Measurements from ENCODE around the gene OR13H1. TPM values are rescaled to one million over a fixed set of nuclear protein-coding genes. Genes with fewer than 3 reads are reported as not detected.

Gene OR13H1
- total and polyA plus RNA-seq, 4 donors: not detected

DNA sequence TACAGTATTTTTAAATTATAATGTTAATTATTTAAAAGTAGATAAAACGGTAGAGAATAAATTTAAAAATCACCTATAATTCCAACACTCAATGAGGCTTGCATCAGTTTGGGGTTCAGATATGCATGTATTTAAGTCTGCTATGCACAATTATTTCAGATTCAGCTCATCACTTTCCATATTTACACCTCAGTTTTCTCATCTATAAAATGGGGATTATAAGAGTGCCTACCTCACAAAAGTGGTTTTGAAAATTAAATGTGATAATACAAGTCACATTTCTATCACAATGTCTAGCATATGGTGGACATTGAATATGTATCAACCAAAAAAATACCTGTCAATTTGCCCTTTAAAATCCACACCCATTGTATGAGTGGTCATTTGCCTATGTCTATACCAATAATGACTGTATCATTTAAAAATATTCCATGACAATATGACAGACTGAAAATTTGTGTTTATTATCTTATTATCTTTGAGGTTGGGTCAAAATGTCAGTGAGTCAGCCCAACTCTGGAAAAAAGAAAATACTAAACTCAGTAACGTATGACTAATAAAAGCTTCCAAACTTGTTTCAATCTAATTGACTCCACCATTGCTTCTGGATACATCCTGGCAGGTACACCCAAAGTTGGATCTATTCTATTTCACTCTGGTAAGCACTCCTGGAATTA lies 20.8 kb downstream of the OR13H1 start:
- no peak for TF ChIP-seq CTCF (IDR thresholded peaks at IDR 0.05; ENCODE audit: low read depth, low read length, missing input control)
- TF ChIP-seq HNF4A (conservative IDR thresholded peaks at IDR 0.05): no peak
- TF ChIP-seq, protein P1, sequence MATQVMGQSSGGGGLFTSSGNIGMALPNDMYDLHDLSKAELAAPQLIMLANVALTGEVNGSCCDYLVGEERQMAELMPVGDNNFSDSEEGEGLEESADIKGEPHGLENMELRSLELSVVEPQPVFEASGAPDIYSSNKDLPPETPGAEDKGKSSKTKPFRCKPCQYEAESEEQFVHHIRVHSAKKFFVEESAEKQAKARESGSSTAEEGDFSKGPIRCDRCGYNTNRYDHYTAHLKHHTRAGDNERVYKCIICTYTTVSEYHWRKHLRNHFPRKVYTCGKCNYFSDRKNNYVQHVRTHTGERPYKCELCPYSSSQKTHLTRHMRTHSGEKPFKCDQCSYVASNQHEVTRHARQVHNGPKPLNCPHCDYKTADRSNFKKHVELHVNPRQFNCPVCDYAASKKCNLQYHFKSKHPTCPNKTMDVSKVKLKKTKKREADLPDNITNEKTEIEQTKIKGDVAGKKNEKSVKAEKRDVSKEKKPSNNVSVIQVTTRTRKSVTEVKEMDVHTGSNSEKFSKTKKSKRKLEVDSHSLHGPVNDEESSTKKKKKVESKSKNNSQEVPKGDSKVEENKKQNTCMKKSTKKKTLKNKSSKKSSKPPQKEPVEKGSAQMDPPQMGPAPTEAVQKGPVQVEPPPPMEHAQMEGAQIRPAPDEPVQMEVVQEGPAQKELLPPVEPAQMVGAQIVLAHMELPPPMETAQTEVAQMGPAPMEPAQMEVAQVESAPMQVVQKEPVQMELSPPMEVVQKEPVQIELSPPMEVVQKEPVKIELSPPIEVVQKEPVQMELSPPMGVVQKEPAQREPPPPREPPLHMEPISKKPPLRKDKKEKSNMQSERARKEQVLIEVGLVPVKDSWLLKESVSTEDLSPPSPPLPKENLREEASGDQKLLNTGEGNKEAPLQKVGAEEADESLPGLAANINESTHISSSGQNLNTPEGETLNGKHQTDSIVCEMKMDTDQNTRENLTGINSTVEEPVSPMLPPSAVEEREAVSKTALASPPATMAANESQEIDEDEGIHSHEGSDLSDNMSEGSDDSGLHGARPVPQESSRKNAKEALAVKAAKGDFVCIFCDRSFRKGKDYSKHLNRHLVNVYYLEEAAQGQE (IDR thresholded peaks at IDR 0.05): no peak
- no peak for TF ChIP-seq GABPA (IDR thresholded peaks at IDR 0.05 in 1 of 2, conservative IDR thresholded peaks at IDR 0.05 in 1 of 2)
- no peak for TF ChIP-seq ZBTB33 (IDR thresholded peaks at IDR 0.05)
- no peak for TF ChIP-seq RAD21 (IDR thresholded peaks at IDR 0.05)
- Histone ChIP-seq H3K4me3 (ENCODE audit: low read depth in 1 of 3, low read length in 3 of 3) (no peak overlapping the region), H3K4me1 (ENCODE audit: control insufficient read depth in 4 of 4, insufficient read depth in 4 of 4, low read length in 3 of 4) (no peaks in the 10 kb centered on the region)

GRCh38 chrX:131565909-131566308 lies 22.0 kb downstream of the OR13H1 start:
- no peaks in the 10 kb centered on the region for H3K36me3 ChIP-seq (ENCODE audit: control insufficient read depth in 4 of 4, insufficient read depth in 3 of 4, low read depth in 1 of 4, low read length in 3 of 4)
- H3K9ac ChIP-seq (ENCODE audit: low read depth in 1 of 2, low read length in 2 of 2): no peak overlapping the region
- H3K4me3 ChIP-seq (ENCODE audit: low read depth in 1 of 3, low read length in 3 of 3): no peak overlapping the region
- H3K27me3 ChIP-seq (ENCODE audit: control insufficient read depth in 4 of 4, insufficient read depth in 4 of 4, low read length in 3 of 4): no peaks in the 10 kb centered on the region
- no peak overlapping the region for H3K27ac ChIP-seq (ENCODE audit: low read depth in 1 of 2, low read length in 2 of 2)
- no peaks in the 10 kb centered on the region for H3K9me3 ChIP-seq (ENCODE audit: control insufficient read depth in 4 of 4, low read length in 3 of 4)
- WGBS: 33% methylated on average over 4 of the region's 4 CpGs
- DNase-seq (ENCODE audit: low spot score): no peak
- TF ChIP-seq SP1 (IDR thresholded peaks at IDR 0.05) (no peak), MAX (IDR thresholded peaks at IDR 0.05) (no peak), FOXA1 (IDR thresholded peaks at IDR 0.05) (no peak), CTCF (IDR thresholded peaks at IDR 0.05; ENCODE audit: low read depth, low read length, missing input control) (no peak), FOXA2 (IDR thresholded peaks at IDR 0.05) (no peak), NR2F2 (IDR thresholded peaks at IDR 0.05) (no peak), JUND (IDR thresholded peaks at IDR 0.05) (no peak), ZBTB33 (IDR thresholded peaks at IDR 0.05) (no peak), RAD21 (IDR thresholded peaks at IDR 0.05) (no peak), GABPA (IDR thresholded peaks at IDR 0.05 in 1 of 2, conservative IDR thresholded peaks at IDR 0.05 in 1 of 2) (no peak), HNF4A (conservative IDR thresholded peaks at IDR 0.05) (no peak), TAF1 (conservative IDR thresholded peaks at IDR 0.05) (no peak)
- TF ChIP-seq, protein P2, sequence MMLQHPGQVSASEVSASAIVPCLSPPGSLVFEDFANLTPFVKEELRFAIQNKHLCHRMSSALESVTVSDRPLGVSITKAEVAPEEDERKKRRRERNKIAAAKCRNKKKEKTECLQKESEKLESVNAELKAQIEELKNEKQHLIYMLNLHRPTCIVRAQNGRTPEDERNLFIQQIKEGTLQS (IDR thresholded peaks at IDR 0.05): no peak
- no peaks in the 10 kb centered on the region for H3K4me1 ChIP-seq (ENCODE audit: control insufficient read depth in 4 of 4, insufficient read depth in 4 of 4, low read length in 3 of 4)

More for the DNA sequence above, 20.8 kb downstream of the OR13H1 start:
- no peak for DNase-seq (ENCODE audit: low spot score)
- Histone ChIP-seq H3K9ac (ENCODE audit: low read depth in 1 of 2, low read length in 2 of 2) (no peak overlapping the region), H3K36me3 (ENCODE audit: control insufficient read depth in 4 of 4, insufficient read depth in 3 of 4, low read depth in 1 of 4, low read length in 3 of 4) (no peaks in the 10 kb centered on the region), H3K9me3 (ENCODE audit: control insufficient read depth in 4 of 4, low read length in 3 of 4) (no peaks in the 10 kb centered on the region), H3K27me3 (ENCODE audit: control insufficient read depth in 4 of 4, insufficient read depth in 4 of 4, low read length in 3 of 4) (no peaks in the 10 kb centered on the region), H3K27ac (ENCODE audit: low read depth in 1 of 2, low read length in 2 of 2) (no peak overlapping the region)
- WGBS: 88% methylated on average over 2 of the region's 2 CpGs

Data from liver (tissue), 9 donors.